SU-DHL-6 (cell line): ENCODE measurements around the gene PHLDA2.

Source experiments
- H2AFZ ChIP-seq: fragments of 200-600 bp; sonication (generic); 2 replicates; pipeline ENCODE4 v1.6.1; 2014; ENCODE audit warnings: low read depth, mild to moderate bottlenecking, moderate library complexity, mixed read lengths, antibody characterized with exemption, low read length; ENCODE audit not compliant: severe bottlenecking
- H3F3A ChIP-seq: fragments of 200-600 bp; shearing (Covaris generic); 2 replicates; pipeline ENCODE4 v1.6.0; 2016; ENCODE audit warnings: antibody characterized with exemption, mild to moderate bottlenecking; ENCODE audit not compliant: insufficient read depth
- H3K27ac ChIP-seq: fragments of 200-600 bp; sonication (generic); 2 replicates; pipeline ENCODE4 v1.5.1; 2016; ENCODE audit warnings: low read depth, mild to moderate bottlenecking, low read length, moderate library complexity, mixed read lengths
- H3K27me3 ChIP-seq: fragments of 200-600 bp; sonication (generic), shearing (Covaris generic); 2 replicates; pipeline ENCODE4 v1.6.0; 2014; ENCODE audit warnings: mild to moderate bottlenecking, low read length
- H3K36me3 ChIP-seq: fragments of 200-600 bp; sonication (generic); 2 replicates; pipeline ENCODE4 v1.6.1; 2014; ENCODE audit warnings: mild to moderate bottlenecking, low read length, mixed read lengths
- H3K4me2 ChIP-seq: fragments of 300-600, 200-600 bp; shearing (Covaris generic), sonication (generic); 2 replicates; pipeline ENCODE4 v1.6.0; 2014; ENCODE audit warnings: low read length, low read depth, mild to moderate bottlenecking; ENCODE audit not compliant: poor library complexity, severe bottlenecking
- H3K4me3 ChIP-seq: fragments of 200-600 bp; sonication (generic); 2 replicates; pipeline ENCODE4 v1.5.1; 2014; ENCODE audit warnings: antibody characterized with exemption, low read length, mild to moderate bottlenecking, mixed read lengths; ENCODE audit not compliant: insufficient read depth, poor library complexity, severe bottlenecking
- H3K79me2 ChIP-seq: fragments of 200-600 bp; sonication (generic); 2 replicates; pipeline ENCODE4 v1.6.1; 2014; ENCODE audit warnings: mild to moderate bottlenecking, low read length, moderate library complexity; ENCODE audit not compliant: insufficient read depth
- H3K9ac ChIP-seq: fragments of 200-600 bp; sonication (generic); 2 replicates; pipeline ENCODE4 v1.7.0; 2014; ENCODE audit warnings: mild to moderate bottlenecking, low read length
- H3K9me2 ChIP-seq: fragments of 200-600 bp; sonication (generic); replicated peaks from 2 replicates; pipeline ENCODE4 v1.6.1; 2014; ENCODE audit warnings: low read length; ENCODE audit not compliant: insufficient read depth
- H3K9me3 ChIP-seq: fragments of 200-600 bp; sonication (generic); 2 replicates; pipeline ENCODE4 v1.6.1; 2014; ENCODE audit warnings: low read length, mixed read lengths; ENCODE audit not compliant: insufficient read depth
- H4K20me1 ChIP-seq: fragments of 200-600 bp; sonication (generic); 2 replicates; pipeline ENCODE4 v1.6.1; 2014; ENCODE audit warnings: low read depth, mild to moderate bottlenecking, antibody characterized with exemption, low read length, moderate library complexity, mixed read lengths
- CTCF ChIP-seq: fragments of 200-600 bp; sonication (generic); IDR thresholded peaks from one replicate; pipeline ENCODE4 v1.5.1; 2017; ENCODE audit warnings: antibody characterized with exemption, mild to moderate bottlenecking, low read length, moderate library complexity; ENCODE audit not compliant: insufficient read depth, poor library complexity, severe bottlenecking
- EZH2phosphoT487 ChIP-seq: fragments of 200-600 bp; sonication (generic), shearing (Covaris generic); conservative IDR thresholded peaks from 2 replicates; pipeline ENCODE4 v1.6.1; 2018; ENCODE audit warnings: mild to moderate bottlenecking, antibody characterized with exemption, low read length, moderate library complexity, mixed read lengths

The PHLDA2 gene

GRCh38 chr11:2955906-2956476 lies 26.8 kb upstream of the PHLDA2 start:
- Histone ChIP-seq H3K36me3 (peaks cover 72% of the 10 kb centered on the region), H3K9me2 (no peaks in the 10 kb centered on the region), H3K9ac (no peak overlapping the region), H3K27me3 (no peaks in the 10 kb centered on the region), H4K20me1 (peaks cover 8% of the 10 kb centered on the region; the same call in 1 of the 2 replicates), H3K27ac (no peak overlapping the region), H2AFZ (no peak overlapping the region), H3K79me2 (peaks cover 16% of the 10 kb centered on the region), H3F3A (no peaks in the 10 kb centered on the region), H3K4me2 (no peak overlapping the region), H3K9me3 (no peaks in the 10 kb centered on the region), H3K4me3 (no peak overlapping the region)
- TF ChIP-seq CTCF, result no peak
- no peak for TF ChIP-seq EZH2phosphoT487

- Histone ChIP-seq H3K4me2 (no peak overlapping the region), H2AFZ (no peak overlapping the region), H3K4me3 (no peak overlapping the region), H3K36me3 (peaks cover 70% of the 10 kb centered on the region), H3K27me3 (no peaks in the 10 kb centered on the region), H3K9me3 (no peaks in the 10 kb centered on the region), H3K27ac (no peak overlapping the region), H3K9me2 (no peaks in the 10 kb centered on the region), H4K20me1 (0 out of 2 replicates have a peak, but pooled peaks cover 5% of the 10 kb centered on the region), H3K79me2 (peaks cover 12% of the 10 kb centered on the region; the same call in 1 of the 2 replicates), H3F3A (no peaks in the 10 kb centered on the region), H3K9ac (no peak overlapping the region)
- no peak for TF ChIP-seq EZH2phosphoT487
- TF ChIP-seq CTCF, result no peak
These were observed 25.0 kb upstream of the PHLDA2 start for GRCh38 chr11:2954263-2954662.

- 0 out of 2 replicates have a peak, but pooled peaks cover 3% of the 10 kb centered on the region for H4K20me1 ChIP-seq
- H3K79me2 ChIP-seq, result peaks cover 3% of the 10 kb centered on the region; the same call in 1 of the 2 replicates
- H3K27me3 ChIP-seq, result no peaks in the 10 kb centered on the region
- no peaks in the 10 kb centered on the region for H3K9me3 ChIP-seq
- peaks cover 56% of the 10 kb centered on the region; the same call in 1 of the 2 replicates for H3K36me3 ChIP-seq
- H2AFZ ChIP-seq, result no peak overlapping the region
- no peak overlapping the region for H3K4me3 ChIP-seq
- TF ChIP-seq EZH2phosphoT487 (no peak), CTCF (no peak)
- no peak overlapping the region for H3K4me2 ChIP-seq
- no peak overlapping the region for H3K9ac ChIP-seq
- no peak overlapping the region for H3K27ac ChIP-seq
- no peaks in the 10 kb centered on the region for H3F3A ChIP-seq
- H3K9me2 ChIP-seq, result no peaks in the 10 kb centered on the region
These were observed 23.1 kb upstream of the PHLDA2 start for GRCh38 chr11:2952290-2952689.
